SU-DHL-6 (cell line): ENCODE data around the gene FGF5.

ENCODE experiments used
- H2AFZ ChIP-seq: fragments of 200-600 bp; sonication (generic); 2 replicates; pipeline ENCODE4 v1.6.1; 2014; ENCODE audit warnings: low read depth, mild to moderate bottlenecking, moderate library complexity, mixed read lengths, antibody characterized with exemption, low read length; ENCODE audit not compliant: severe bottlenecking
- H3F3A ChIP-seq: fragments of 200-600 bp; shearing (Covaris generic); 2 replicates; pipeline ENCODE4 v1.6.0; 2016; ENCODE audit warnings: antibody characterized with exemption, mild to moderate bottlenecking; ENCODE audit not compliant: insufficient read depth
- H3K27ac ChIP-seq: fragments of 200-600 bp; sonication (generic); 2 replicates; pipeline ENCODE4 v1.5.1; 2016; ENCODE audit warnings: low read depth, mild to moderate bottlenecking, low read length, moderate library complexity, mixed read lengths
- H3K27me3 ChIP-seq: fragments of 200-600 bp; sonication (generic), shearing (Covaris generic); 2 replicates; pipeline ENCODE4 v1.6.0; 2014; ENCODE audit warnings: mild to moderate bottlenecking, low read length
- H3K36me3 ChIP-seq: fragments of 200-600 bp; sonication (generic); 2 replicates; pipeline ENCODE4 v1.6.1; 2014; ENCODE audit warnings: mild to moderate bottlenecking, low read length, mixed read lengths
- H3K4me2 ChIP-seq: fragments of 300-600, 200-600 bp; shearing (Covaris generic), sonication (generic); 2 replicates; pipeline ENCODE4 v1.6.0; 2014; ENCODE audit warnings: low read length, low read depth, mild to moderate bottlenecking; ENCODE audit not compliant: poor library complexity, severe bottlenecking
- H3K4me3 ChIP-seq: fragments of 200-600 bp; sonication (generic); 2 replicates; pipeline ENCODE4 v1.5.1; 2014; ENCODE audit warnings: antibody characterized with exemption, low read length, mild to moderate bottlenecking, mixed read lengths; ENCODE audit not compliant: insufficient read depth, poor library complexity, severe bottlenecking
- H3K79me2 ChIP-seq: fragments of 200-600 bp; sonication (generic); 2 replicates; pipeline ENCODE4 v1.6.1; 2014; ENCODE audit warnings: mild to moderate bottlenecking, low read length, moderate library complexity; ENCODE audit not compliant: insufficient read depth
- H3K9ac ChIP-seq: fragments of 200-600 bp; sonication (generic); 2 replicates; pipeline ENCODE4 v1.7.0; 2014; ENCODE audit warnings: mild to moderate bottlenecking, low read length
- H3K9me2 ChIP-seq: fragments of 200-600 bp; sonication (generic); replicated peaks from 2 replicates; pipeline ENCODE4 v1.6.1; 2014; ENCODE audit warnings: low read length; ENCODE audit not compliant: insufficient read depth
- H3K9me3 ChIP-seq: fragments of 200-600 bp; sonication (generic); 2 replicates; pipeline ENCODE4 v1.6.1; 2014; ENCODE audit warnings: low read length, mixed read lengths; ENCODE audit not compliant: insufficient read depth
- H4K20me1 ChIP-seq: fragments of 200-600 bp; sonication (generic); 2 replicates; pipeline ENCODE4 v1.6.1; 2014; ENCODE audit warnings: low read depth, mild to moderate bottlenecking, antibody characterized with exemption, low read length, moderate library complexity, mixed read lengths
- EZH2phosphoT487 ChIP-seq: fragments of 200-600 bp; sonication (generic), shearing (Covaris generic); conservative IDR thresholded peaks from 2 replicates; pipeline ENCODE4 v1.6.1; 2018; ENCODE audit warnings: mild to moderate bottlenecking, antibody characterized with exemption, low read length, moderate library complexity, mixed read lengths
- TF ChIP-seq, protein P1 (sequence below): fragments of 200-600 bp; sonication (generic); IDR thresholded peaks from one replicate; pipeline ENCODE4 v1.5.1; 2017; ENCODE audit warnings: antibody characterized with exemption, mild to moderate bottlenecking, low read length, moderate library complexity; ENCODE audit not compliant: insufficient read depth, poor library complexity, severe bottlenecking

Gene FGF5

DNA sequence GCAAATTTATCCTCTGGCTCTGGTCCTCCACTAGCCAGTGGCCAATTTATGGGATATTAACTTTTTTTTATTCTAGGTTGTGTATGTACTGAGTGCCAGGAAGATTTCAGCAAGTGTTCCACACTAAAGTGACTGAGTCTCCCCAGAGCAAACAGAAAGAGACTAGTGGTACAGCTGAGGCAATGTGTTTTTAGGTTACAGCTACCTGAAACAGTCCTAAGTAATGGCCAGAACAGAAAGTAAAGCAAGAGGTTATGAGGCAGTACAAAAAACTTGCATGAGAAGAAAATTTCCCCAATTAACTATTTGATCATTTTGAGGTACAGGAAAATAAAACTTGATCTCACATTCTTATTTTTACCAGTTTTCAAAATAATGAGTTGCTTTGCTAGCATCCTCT is 38.0 kb upstream of the FGF5 start:
- Histone ChIP-seq H3K4me3 (no peak overlapping the region), H3K4me2 (no peak overlapping the region), H3K27ac (no peak overlapping the region), H4K20me1 (no peaks in the 10 kb centered on the region), H3K9ac (no peak overlapping the region), H3K36me3 (no peaks in the 10 kb centered on the region), H3F3A (no peaks in the 10 kb centered on the region), H3K9me2 (no peaks in the 10 kb centered on the region), H3K9me3 (no peaks in the 10 kb centered on the region), H3K27me3 (no peaks in the 10 kb centered on the region), H3K79me2 (no peaks in the 10 kb centered on the region), H2AFZ (no peak overlapping the region)
- TF ChIP-seq EZH2phosphoT487 = no peak
- TF ChIP-seq, protein P1, sequence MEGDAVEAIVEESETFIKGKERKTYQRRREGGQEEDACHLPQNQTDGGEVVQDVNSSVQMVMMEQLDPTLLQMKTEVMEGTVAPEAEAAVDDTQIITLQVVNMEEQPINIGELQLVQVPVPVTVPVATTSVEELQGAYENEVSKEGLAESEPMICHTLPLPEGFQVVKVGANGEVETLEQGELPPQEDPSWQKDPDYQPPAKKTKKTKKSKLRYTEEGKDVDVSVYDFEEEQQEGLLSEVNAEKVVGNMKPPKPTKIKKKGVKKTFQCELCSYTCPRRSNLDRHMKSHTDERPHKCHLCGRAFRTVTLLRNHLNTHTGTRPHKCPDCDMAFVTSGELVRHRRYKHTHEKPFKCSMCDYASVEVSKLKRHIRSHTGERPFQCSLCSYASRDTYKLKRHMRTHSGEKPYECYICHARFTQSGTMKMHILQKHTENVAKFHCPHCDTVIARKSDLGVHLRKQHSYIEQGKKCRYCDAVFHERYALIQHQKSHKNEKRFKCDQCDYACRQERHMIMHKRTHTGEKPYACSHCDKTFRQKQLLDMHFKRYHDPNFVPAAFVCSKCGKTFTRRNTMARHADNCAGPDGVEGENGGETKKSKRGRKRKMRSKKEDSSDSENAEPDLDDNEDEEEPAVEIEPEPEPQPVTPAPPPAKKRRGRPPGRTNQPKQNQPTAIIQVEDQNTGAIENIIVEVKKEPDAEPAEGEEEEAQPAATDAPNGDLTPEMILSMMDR = no peak

GRCh38 chr4:80229128-80229527 is 37.3 kb upstream of the FGF5 start:
- no peaks in the 10 kb centered on the region for H3K79me2 ChIP-seq
- no peaks in the 10 kb centered on the region for H3K9me3 ChIP-seq
- H3K9me2 ChIP-seq = no peaks in the 10 kb centered on the region
- H3K4me3 ChIP-seq = no peak overlapping the region
- TF ChIP-seq, protein P1 = no peak
- TF ChIP-seq EZH2phosphoT487 = no peak
- H3K36me3 ChIP-seq = no peaks in the 10 kb centered on the region
- no peak overlapping the region for H2AFZ ChIP-seq
- no peaks in the 10 kb centered on the region for H3F3A ChIP-seq
- no peak overlapping the region for H3K9ac ChIP-seq
- no peak overlapping the region for H3K4me2 ChIP-seq
- no peaks in the 10 kb centered on the region for H4K20me1 ChIP-seq
- H3K27me3 ChIP-seq = no peaks in the 10 kb centered on the region
- H3K27ac ChIP-seq = no peak overlapping the region

DNA sequence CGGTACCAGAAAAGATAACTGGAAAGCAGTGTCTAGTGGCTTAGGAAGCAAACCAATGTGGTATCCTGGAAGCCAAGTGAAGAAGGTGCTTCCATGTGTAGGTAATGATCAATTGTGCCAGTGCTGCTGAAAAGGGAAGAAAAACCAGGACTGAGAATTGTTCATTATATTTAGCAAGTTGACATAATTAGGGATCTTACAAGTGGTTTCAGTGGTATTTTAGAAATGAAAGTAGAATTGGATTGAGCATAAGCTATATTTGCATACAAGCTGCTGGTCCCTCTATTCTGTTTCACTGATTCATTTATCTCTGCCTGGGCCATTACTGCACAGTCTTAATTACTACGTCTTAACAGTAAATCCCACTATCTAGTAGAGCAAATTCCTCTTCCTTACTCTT is 36.9 kb upstream of the FGF5 start:
- Histone ChIP-seq H3K4me2 (no peak overlapping the region), H3K79me2 (no peaks in the 10 kb centered on the region), H3K9me3 (no peaks in the 10 kb centered on the region), H3K4me3 (no peak overlapping the region), H3K27me3 (no peaks in the 10 kb centered on the region), H3F3A (no peaks in the 10 kb centered on the region), H3K9ac (no peak overlapping the region), H3K9me2 (no peaks in the 10 kb centered on the region), H2AFZ (no peak overlapping the region), H4K20me1 (no peaks in the 10 kb centered on the region), H3K27ac (no peak overlapping the region), H3K36me3 (no peaks in the 10 kb centered on the region)
- TF ChIP-seq, protein P1 = no peak
- no peak for TF ChIP-seq EZH2phosphoT487

DNA sequence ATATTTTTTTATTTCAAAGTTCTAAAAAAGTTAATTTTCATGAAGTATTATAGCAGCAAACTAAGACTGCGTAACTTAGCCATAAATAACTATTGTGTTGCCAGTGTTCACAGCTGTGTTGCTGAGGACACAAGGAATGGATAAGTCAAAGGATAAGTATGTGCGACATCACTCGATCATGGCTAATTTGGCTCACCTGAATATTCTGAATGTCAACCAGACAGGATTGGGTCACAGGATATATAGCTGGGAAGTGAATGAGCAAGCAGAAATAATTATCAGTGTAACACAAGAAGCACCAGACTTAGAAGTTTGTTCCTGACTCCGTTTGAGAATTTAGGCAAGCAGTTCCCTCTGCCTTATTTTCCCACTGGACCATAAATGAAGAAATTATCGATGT is 35.3 kb upstream of the FGF5 start:
- Histone ChIP-seq H3K4me2 (no peak overlapping the region), H3F3A (no peaks in the 10 kb centered on the region), H3K36me3 (no peaks in the 10 kb centered on the region), H3K9ac (no peak overlapping the region), H2AFZ (no peak overlapping the region), H3K4me3 (no peak overlapping the region), H3K27ac (no peak overlapping the region), H3K79me2 (no peaks in the 10 kb centered on the region), H3K9me2 (no peaks in the 10 kb centered on the region), H3K27me3 (no peaks in the 10 kb centered on the region), H3K9me3 (no peaks in the 10 kb centered on the region), H4K20me1 (no peaks in the 10 kb centered on the region)
- no peak for TF ChIP-seq EZH2phosphoT487
- TF ChIP-seq, protein P1 = no peak
